NT2/D1 (cell line): Measurements from ENCODE around the gene KANSL1L.

ENCODE experiments used
- SUZ12 ChIP-seq: IDR thresholded peaks from 2 replicates; pipeline ENCODE4 v1.6.1; 2011; ENCODE audit not compliant: insufficient read length, insufficient read depth; ENCODE audit errors: extremely low read depth
- YY1 ChIP-seq: IDR thresholded peaks from 2 replicates; pipeline ENCODE4 v1.6.1; 2011; ENCODE audit not compliant: insufficient read length, insufficient read depth
- ZNF274 ChIP-seq: IDR thresholded peaks from 2 replicates; pipeline ENCODE4 v1.6.1; 2011; ENCODE audit warnings: mild to moderate bottlenecking, low read depth, low read length

DNA sequence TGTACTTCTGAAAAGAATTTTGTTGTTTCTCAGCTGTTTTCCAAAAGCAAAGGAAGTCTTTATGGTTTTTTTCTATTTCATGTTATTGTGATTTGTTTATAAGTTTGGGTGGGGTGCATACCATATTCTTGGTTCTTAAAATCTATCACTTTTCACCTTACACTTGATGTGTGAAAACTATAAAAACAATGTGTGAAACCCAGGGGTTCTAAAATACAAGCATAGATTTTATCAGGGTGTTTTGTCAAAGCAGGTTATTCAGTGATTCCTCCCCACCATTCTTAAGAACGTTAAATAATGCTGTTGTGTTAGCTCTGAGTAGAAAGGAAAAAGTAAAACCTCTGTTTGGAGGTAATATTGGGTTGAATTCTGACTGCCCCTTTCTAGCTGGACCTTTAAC lies 151.1 kb downstream of the KANSL1L start:
- TF ChIP-seq SUZ12 (no peak), YY1 (no peak), ZNF274 (no peak)
